ENCODE results near the gene ELP1.

The ELP1 gene

GRCh38 chr9:108880738-108881316, 53.1 kb downstream of the ELP1 start:
- no peak for DNase-seq

GRCh38 chr9:108877524-108877923, 56.4 kb downstream of the ELP1 start:
- no peak for DNase-seq

GRCh38 chr9:108876425-108876824, 57.5 kb downstream of the ELP1 start:
- no peak for DNase-seq

GRCh38 chr9:108874058-108874788, 59.7 kb downstream of the ELP1 start:
- DNase-seq: no peak

GRCh38 chr9:108869092-108869725, 64.7 kb downstream of the ELP1 start:
- DNase-seq: no peak

- no peak for DNase-seq
Observed at GRCh38 chr9:108867829-108868228, 66.1 kb downstream of the ELP1 start.

GRCh38 chr9:108867116-108867515, 66.8 kb downstream of the ELP1 start:
- no peak for DNase-seq

GRCh38 chr9:108866001-108866420, 67.9 kb downstream of the ELP1 start:
- no peak for DNase-seq

- no peak for DNase-seq
Observed at GRCh38 chr9:108865037-108865436, 68.9 kb downstream of the ELP1 start.

GRCh38 chr9:108864446-108864845, 69.5 kb downstream of the ELP1 start:
- DNase-seq: no peak

GRCh38 chr9:108863891-108864290, 70.0 kb downstream of the ELP1 start:
- DNase-seq: no peak

- no peak for DNase-seq
Observed at GRCh38 chr9:108861997-108862396, 71.9 kb downstream of the ELP1 start, which contains the start of gene ACTL7A. Gene ACTL7A, plus strand, starts transcription at chr9:108862266. Its CDS starts 57 bp downstream, at chr9:108862323.

- DNase-seq: no peak
Observed at GRCh38 chr9:108861464-108861863, 72.5 kb downstream of the ELP1 start.

GRCh38 chr9:108860764-108861163, 73.2 kb downstream of the ELP1 start:
- DNase-seq: no peak

- DNase-seq: no peak
Observed at GRCh38 chr9:108860354-108860753, 73.6 kb downstream of the ELP1 start.

- no peak for DNase-seq
Observed at GRCh38 chr9:108859459-108860114, 74.3 kb downstream of the ELP1 start.

GRCh38 chr9:108857572-108857971, 76.4 kb downstream of the ELP1 start:
- DNase-seq: no peak

GRCh38 chr9:108855888-108856287, 78.0 kb downstream of the ELP1 start, which contains the start of gene ACTL7B:
Gene ACTL7B, minus strand, starts transcription at chr9:108855986. Its CDS starts 56 bp downstream, at chr9:108855930.
- no peak for DNase-seq

- DNase-seq: no peak
Observed at GRCh38 chr9:108855529-108855886, 78.4 kb downstream of the ELP1 start.

GRCh38 chr9:108854641-108855528, 79.0 kb downstream of the ELP1 start:
- DNase-seq: no peak

- no peak for DNase-seq
Observed at GRCh38 chr9:108854094-108854493, 79.8 kb downstream of the ELP1 start.

GRCh38 chr9:108852079-108852478, 81.8 kb downstream of the ELP1 start:
- DNase-seq: no peak

- no peak for DNase-seq
Observed at GRCh38 chr9:108851138-108851537, 82.8 kb downstream of the ELP1 start.

Data from CD4-positive, alpha-beta T cell treated with Interleukin-1 beta for 1 hour (primary cell).